GM18508 (cell line): Measurements from ENCODE around the gene NKAIN2.
"Not testable (repeated sequence)": the region's sequence is repeated elsewhere in the genome, so short reads cannot be mapped to it uniquely, and the experiment has no call there.

Experiments
- ATAC-seq: cut with Tn5 transposase; IDR thresholded peaks from one replicate; pipeline ENCODE4 v1.9.1; 2021; ENCODE audit warnings: moderate number of reproducible peaks; ENCODE audit not compliant: insufficient read depth, unreplicated experiment

Gene NKAIN2

DNA sequence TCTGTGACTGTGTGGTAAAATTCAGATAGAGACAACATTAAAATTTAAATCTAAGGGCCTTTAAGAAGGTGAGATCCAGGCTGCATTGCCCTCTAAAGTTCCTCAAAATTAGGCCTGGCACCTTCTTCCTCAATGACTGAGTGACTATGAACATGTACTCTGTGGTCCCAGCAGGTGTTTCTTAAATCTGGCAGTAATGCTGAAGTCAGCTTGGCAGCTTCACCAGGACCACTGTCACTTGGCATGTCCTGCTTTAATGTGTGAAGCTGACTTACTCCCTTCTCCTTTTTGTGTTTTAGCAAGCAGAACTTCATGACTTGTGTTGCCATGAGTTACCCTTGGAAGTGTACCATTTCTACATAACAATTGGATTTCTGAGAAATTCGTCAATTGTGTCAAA is 141.7 kb downstream of the NKAIN2 start:
- ATAC-seq, result no peak

DNA sequence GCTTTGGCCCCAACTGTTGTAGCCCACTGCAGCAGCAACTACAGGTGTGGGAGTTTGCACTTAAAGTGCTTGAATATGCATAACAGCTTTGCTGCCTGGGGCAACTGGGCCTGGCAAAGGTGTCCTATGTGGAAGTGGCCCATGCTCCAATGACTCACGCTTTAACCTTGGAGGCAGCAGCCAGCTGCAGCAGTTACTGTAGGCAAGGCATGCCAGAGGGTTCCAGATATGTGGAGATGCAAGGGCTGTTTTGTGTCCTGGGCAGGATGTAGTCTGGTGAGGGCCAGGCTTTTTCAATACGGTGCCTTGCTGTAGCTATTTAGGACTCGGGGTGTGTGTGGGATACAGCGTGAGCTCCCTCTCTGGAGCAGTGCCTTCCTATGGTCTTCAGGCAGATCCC is 150.3 kb downstream of the NKAIN2 start:
- ATAC-seq, result no peak

GRCh38 chr6:123956492-123957139 is 153.0 kb downstream of the NKAIN2 start:
- ATAC-seq, result no peak

- no peak for ATAC-seq
These were observed 158.8 kb downstream of the NKAIN2 start for GRCh38 chr6:123962508-123962907.

DNA sequence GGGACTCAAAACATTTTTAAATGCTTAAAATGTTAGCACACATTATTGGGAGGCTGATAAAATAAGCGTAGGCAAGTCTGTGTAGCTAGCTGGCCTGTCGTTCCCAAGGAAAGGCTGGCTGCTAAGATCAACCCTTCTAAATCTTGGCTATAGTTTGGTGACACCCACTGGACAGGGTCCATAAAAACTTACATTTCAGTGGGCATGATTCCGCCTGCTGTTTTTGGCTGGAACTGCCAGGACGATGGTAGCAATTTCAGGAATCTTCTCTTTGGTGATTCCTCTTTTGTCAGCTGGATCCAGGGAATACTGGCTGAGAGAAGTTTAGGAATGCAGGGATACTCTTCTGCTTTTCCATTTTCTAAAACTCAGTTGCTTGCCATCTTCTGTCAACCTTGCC is 162.2 kb downstream of the NKAIN2 start:
- ATAC-seq, result no peak

GRCh38 chr6:123966618-123967017 is 163.0 kb downstream of the NKAIN2 start:
- no peak for ATAC-seq

GRCh38 chr6:123967905-123968304 is 164.2 kb downstream of the NKAIN2 start:
- no peak for ATAC-seq

DNA sequence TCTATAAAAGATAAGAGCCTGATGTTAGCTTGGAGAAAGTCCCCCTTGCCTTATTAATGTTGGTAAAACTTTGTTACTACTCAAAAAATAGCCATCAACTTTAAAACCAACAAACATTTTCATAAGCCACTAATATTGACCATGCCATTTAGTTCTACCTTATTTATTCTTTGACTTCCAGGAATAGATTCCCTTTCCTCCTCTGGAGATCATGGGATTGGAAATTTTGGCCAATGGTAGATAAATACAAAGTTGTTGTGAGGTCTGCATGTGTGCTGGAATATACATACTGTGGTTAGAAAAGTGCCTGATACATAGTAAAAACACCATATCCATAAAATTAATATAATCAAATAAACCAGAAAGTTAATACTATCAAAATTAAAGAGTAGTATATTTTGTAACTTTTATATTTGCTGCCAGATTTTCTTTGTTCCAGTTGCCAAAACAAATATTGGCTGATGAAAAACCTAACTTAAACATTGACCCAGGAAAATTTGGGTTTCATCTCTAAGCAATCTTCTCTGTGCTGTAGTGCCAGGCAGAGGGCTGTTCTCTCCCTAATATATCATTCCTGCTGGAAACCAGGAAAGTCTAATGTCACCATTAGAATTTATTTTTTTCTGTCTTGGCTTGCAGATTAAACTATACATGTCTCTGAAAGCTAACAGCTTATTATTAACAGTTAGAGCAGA is 169.1 kb downstream of the NKAIN2 start:
- ATAC-seq, result no peak

DNA sequence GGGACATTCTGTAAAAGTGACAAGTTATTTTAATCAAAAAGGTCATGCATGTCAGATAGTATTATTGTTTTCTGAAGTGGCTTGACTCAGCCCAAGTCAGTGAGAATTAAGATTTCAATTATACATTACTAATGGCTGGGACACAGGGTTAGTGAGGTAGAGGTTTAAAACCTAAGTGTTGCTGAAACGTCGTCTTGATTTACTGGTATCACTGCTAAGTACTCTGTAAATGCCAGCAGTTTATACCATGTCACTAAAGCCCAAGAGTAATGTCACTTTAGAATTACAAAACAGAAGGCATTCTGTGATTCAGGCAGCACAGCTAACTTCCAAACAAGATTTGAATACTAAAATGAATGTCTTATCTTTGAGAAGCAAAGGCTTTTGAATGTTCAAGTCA is 176.6 kb downstream of the NKAIN2 start:
- no peak for ATAC-seq

GRCh38 chr6:123986938-123987337 is 183.3 kb downstream of the NKAIN2 start:
- ATAC-seq, result no peak

- ATAC-seq, result not testable (repeated sequence)
These were observed 186.3 kb downstream of the NKAIN2 start for GRCh38 chr6:123989918-123990317.

DNA sequence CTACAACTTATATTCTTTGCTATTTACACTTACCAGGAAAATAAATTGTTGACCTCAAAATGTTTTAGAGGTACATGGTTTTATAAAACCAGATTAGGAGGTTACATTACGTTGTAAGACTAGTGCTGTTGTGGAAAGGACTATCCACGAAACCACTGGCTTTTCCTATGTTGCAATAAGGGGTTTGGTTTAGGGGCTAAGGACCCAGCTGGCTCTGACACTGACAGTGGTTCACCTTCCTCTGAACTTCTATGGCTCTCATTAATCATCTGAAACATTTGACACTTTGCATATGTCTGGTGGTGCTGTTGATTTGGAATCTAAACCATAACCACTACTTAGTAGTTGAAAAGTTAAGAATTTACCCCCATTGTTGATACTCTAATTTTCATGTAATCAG is 186.7 kb downstream of the NKAIN2 start:
- no peak for ATAC-seq

DNA sequence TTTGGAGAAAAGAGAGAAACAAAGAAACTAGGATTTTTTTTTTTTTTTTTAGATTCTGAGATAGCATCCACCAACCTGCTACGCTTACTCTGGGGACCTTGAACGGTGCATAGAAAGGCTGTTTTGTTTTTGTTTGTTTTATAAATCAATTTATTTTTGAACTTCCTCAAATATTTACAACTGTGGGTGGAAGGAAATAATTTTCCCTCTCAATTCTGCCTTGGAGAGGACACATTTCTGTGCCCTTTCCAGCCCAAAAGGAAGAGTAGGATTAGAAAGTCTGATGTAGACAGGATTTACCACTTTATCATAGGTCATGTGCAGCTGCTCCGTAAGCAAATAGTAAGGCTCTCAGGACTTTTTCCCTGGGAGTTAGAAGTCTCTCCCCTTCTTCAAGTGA is 190.5 kb downstream of the NKAIN2 start:
- ATAC-seq, result no peak

- no peak for ATAC-seq
These were observed 191.4 kb downstream of the NKAIN2 start for GRCh38 chr6:123994891-123995635.

DNA sequence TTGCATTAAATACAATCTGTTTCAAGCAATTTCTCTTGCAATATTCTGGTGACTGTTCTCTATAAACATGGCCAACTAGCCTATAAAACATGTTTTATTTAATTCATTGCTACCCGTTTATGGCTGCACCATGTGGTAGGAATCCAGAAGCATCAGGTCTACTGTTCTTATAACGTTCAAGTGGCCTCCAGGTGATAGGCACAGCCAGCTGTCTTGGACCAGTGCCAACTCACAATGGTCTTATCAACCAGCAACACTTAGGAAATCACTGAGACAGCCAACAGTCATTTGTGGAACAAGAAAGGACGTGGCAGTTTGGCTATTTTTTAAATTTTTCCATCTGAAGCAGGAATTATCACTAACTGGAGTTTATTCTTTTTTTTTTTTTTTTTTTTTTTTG is 193.6 kb downstream of the NKAIN2 start:
- no peak for ATAC-seq

- ATAC-seq, result no peak
These were observed 198.9 kb downstream of the NKAIN2 start for GRCh38 chr6:124002377-124003081.

DNA sequence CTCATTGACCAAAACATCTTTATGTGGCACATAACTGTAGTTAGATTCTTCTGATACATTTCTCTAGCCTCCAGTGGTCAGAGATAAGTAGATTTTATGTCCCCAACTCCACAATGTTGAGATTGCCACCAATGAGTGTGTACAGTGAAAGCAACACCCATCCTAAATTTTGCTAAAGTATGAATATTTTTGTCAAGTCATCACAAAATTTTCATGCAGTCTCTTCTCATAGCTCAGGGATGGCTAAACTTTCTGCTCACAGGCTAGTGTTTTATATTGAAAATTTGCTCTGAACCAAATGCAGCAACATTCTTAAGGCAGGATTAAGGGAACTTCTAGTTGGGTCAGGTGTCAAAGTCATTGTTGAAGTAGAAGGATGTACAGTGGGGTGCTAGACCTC is 203.6 kb downstream of the NKAIN2 start:
- no peak for ATAC-seq

GRCh38 chr6:124008000-124008987 is 204.6 kb downstream of the NKAIN2 start:
- no peak for ATAC-seq

DNA sequence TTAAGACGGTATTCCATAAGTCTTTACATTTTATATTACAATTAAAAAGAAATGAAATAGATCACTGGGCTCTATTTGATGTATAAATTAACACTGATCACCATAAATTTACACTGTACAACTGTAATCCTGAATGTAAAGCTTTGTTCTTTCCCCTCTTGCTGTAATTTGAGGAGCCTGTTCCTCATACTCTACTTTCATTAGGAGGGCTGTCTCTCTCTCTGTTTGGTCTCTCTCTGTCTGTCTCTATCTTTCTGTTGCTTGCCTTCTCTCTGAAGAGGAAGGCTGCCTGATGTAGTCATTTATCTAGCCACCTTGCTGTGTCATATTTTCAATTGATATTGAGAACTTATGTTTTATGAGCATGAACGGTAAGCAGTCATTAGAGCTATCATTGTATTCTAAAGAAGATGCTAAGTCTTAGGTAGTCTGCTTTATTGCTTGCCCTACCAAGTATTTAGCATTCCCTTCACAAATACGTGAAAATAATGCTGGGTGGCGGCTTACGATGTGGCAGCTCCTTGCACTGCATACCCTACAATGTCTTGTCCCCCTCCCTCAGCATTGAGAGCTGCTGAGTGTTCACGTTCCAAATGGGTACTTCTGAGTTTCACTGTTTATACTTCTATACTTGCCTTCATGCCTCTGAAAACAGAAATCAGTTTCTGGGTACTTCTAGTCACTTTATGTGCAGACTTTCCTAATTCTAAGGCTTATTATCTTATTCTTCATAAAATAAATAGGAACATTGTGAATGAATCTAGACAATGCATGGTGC is 205.5 kb downstream of the NKAIN2 start:
- no peak for ATAC-seq
